Activated naive CD4-positive, alpha-beta T cell treated with anti-CD3 and anti-CD28 coated beads, Interleukin-2, amount 50 U/mL, for 16 hours (primary cell): ENCODE data around the gene SERPINA1.
"Not testable (repeated sequence)": the region's sequence is repeated elsewhere in the genome, so short reads cannot be mapped to it uniquely, and the experiment has no call there.

Experiments used
- DNase-seq: peaks from one replicate; pipeline ENCODE4 v3.0.0-alpha.2; 2020

The SERPINA1 gene

GRCh38 chr14:94388384-94389103 lies at the start of gene SERPINA1:
Gene SERPINA1, minus strand, starts transcription at chr14:94388602. Its CDS starts 5,365 bp downstream, at chr14:94383237.
- no peak for DNase-seq

DNA sequence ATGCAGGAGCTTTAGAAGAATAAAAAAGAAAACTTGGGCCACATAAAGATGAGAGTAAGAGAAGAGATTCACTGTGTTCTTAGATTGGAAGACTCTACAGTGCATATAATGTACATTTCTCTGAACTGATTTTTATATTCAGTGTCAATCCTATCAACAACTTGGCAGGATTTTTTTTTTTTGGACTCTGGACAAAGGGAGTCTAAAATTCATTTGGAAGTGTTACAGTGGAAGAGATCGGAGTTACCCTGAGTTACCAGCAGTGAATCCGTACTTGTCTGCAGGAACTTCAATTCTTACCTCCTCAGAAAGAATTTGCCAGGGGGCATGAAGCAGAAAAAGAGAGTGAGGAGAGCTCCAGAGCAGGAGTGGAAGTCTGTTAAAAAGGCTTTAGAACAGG lies 40.2 kb upstream of the SERPINA1 start:
- no peak for DNase-seq

DNA sequence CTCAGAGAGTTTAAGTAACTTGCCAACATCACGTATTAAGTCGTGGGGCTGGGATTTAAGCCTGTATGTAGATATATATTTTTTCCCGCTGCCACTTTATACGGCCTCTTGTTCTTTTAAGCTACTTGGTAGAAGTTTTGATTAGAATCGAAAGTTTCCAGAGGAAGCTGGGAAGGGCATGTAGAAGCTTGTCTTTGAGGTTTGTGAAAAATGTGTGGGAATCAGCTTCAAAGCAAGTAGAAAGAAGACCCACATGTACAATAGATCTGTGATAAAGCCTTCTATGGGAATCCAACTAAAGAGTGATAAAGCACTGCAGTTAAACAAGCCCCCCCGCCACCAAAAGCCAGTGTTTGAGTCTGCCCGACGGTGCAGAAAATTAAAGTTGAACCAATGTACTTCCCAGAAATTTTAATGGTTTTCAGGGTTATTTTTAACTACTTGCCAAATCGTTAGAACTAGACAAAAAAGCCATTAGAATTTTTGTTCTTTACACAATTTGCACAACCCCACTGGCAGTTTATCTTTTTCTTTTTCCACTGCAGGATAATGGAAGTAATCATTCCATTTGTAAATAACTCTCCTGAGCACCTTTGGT lies 38.7 kb upstream of the SERPINA1 start:
- no peak for DNase-seq

DNA sequence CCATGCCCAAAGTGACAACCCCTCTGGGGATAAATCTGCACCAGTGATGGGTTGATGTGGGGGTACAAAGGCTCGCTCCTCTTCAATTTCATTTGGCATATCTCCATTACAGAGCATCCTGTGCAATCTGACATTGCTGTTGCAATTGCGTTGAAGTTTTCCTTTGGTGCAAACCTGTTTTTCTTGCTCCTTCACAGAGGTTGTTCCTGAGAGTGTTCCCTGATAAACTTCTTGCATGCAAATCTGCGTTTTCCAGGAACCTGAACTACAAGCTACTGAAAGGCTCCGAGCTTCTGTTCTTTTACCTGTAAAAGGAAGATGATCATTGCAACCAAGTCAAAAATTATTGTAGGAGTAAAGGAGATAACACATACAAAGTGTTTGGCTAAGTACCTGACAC lies 38.1 kb upstream of the SERPINA1 start:
- DNase-seq, result no peak

GRCh38 chr14:94424371-94424770 lies 36.0 kb upstream of the SERPINA1 start:
- DNase-seq, result no peak

DNA sequence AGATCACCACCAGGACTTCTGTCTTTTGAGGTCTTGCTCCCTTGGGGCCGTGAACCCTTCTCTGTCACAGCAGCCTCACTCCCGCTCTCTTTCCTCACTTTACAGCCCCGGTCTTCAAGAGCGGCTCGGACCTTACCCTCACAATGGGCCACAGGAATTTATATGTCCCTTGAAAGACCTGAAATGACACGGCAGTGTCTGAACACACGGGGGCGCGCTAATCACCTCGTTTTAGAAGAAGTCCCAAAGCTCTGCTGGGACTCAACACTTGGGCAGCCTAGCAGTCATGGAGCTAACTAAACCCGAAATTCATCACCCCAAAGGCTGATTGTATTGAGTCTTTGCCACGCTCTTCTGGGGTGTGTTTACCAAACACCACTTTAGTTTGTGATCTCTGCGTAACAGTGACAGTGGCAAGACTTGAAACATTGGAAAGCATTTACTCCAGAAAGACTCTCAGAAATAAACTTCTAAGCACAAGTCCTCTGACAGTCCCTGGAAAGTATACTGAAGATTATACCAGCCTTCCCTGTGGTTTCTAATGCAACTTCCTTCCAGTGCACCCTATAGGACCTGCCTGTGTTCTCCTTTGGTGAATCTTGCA lies 35.2 kb upstream of the SERPINA1 start:
- no peak for DNase-seq

DNA sequence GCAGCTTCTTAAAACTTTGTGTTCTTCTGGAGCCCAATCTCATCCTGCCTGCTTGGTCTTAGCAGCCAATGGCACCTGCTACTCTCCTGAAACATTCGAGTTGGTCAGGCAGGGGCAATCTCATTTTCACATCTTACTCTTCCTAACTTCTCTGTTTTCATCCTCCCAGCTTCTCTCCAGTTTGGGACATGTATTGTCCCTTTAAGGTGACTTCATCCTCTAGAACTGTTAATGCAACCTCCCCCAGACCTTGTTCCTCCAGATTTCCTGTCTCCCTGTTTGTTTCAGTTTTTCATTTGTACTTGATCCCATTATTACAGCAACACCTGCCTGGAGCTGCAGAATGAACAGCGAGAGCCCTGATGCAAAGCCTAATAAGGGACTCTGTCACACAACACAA lies 32.9 kb upstream of the SERPINA1 start:
- DNase-seq, result no peak

DNA sequence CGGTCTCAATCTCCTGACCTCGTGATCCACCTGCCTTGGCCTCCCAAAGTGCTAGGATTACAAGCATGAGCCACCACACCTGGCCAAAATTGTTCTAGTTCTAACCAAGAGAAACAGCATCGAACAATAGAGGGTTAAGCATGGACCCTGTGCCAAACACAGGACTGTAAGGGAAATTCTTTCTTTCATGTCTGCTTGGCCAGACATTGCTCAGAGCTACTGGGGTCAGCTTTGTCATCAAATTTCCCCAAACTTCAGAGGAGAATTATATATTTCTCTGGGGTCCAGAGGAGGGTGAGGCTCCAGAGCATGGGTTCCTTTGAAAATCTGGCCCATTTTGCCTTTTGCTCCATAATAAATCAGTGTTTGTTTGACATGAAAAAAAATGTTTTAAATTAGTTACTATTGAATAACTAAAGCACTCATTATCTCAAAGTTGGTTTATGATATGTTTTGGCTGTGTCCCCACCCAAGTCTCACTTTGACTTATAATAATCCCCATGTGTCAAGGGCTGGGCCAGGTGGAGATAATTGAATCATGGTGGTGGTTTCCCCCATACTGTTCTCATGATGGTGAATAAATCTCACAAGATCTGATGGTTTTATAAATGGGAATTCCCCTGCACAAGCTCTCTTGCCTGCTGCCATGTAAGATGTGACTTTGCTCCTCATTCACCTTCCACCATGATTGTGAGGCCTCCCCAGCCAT lies 29.2 kb upstream of the SERPINA1 start:
- not testable (repeated sequence) for DNase-seq

DNA sequence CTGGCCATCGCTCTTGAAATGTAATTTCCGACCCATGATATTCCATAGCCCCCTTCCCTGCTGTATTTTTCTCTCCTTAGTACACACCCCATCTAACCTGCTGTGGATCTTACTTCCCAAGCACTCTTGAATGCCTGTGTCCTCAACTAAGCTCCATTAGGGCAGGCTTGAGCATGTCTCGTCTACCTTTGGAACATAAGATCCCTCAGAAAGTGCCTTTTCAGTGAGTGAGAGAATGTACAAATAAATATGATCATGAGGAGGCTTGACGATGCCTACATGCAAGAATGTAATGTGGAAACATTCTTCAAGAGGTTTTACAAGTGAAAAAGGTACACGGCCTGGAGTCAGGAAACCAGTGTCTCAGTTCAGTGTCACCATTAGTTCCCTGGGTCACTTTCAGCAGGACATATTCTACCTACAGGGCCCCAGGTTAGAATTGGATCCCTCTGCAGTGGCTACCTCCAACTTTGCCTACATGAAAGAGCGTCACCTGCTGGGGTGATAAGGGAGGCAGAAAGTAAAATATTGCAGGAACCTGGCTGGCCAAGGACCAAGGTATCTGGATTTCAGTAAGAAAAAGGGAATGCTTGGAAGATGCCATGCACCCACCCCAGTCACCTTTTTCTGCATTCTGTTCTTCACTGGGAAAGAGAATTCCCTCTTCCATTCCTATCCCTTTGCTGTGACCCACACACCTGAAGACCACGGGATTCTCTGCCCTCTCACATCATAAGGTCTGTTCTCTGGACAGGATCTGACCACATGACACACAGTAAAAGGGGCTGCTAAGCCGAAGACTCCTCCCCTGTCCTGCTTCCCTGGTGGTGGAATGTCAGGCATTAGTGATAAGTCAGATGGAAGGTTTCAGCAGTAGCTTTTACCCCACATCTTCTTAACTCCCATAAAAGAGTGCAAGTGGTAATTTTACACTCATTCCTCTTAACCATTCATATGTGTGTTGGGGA lies 24.6 kb upstream of the SERPINA1 start:
- DNase-seq, result no peak

DNA sequence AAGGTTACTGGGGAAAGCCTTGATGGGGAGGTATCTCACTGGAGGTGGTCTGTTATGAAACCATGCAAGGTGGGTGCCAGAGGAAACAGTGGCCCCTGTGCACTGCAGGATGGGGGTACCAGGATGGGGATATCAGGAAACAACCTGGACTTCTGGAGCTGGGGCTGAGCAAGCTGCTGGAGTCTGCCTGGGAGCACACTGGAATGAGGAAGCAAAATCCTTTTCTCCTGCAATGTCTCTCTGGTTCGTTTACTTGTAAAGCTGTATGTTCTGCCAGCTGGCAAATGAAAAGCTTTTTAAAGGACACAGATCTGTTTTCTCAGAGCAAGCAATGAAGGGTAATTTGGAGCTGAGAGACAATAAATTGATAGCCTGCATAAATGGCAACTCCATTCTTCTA lies 23.2 kb upstream of the SERPINA1 start:
- DNase-seq, result no peak

DNA sequence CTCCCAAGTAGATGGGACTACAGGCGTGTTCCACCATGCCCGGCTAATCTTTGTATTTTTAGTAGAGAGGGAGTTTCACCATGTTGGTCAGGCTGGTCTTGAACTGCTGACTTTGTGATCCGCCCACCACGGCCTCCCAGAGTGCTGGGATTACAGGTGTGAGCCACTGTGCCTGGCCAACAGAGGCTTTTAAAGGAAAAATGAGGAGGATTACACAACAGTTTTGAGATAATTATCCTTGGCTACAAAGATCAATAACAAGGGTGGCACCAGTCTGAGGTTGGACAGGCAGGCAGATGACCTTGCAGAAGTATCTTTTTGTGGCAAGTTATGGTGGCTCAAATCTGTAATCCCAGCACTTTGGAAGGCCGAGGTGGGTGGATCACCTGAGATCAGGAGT lies 21.0 kb upstream of the SERPINA1 start:
- not testable (repeated sequence) for DNase-seq

- DNase-seq, result no peak
Measured at GRCh38 chr14:94408546-94409095, 20.2 kb upstream of the SERPINA1 start.

GRCh38 chr14:94407906-94408305 lies 19.5 kb upstream of the SERPINA1 start:
- DNase-seq, result no peak

GRCh38 chr14:94406910-94407309 lies 18.5 kb upstream of the SERPINA1 start:
- DNase-seq, result no peak

DNA sequence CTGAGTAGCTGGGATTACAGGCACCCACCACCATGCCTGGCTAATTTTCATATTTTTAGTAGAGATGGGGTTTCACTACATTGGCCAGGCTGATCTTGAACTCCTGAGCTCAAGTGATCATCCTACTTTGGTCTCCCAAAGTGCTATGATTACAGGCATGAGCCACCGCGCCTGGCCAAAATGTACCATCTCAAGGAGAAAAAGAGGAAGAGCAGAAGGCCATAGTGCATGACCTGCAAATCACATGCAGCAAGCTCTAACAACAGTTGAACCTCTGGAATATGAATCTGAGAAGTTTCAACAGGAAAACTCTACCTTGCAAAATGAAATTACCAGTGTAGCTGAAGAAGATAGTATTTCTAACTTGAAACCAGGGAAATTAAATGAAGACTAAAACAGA lies 17.1 kb upstream of the SERPINA1 start:
- no peak for DNase-seq

DNA sequence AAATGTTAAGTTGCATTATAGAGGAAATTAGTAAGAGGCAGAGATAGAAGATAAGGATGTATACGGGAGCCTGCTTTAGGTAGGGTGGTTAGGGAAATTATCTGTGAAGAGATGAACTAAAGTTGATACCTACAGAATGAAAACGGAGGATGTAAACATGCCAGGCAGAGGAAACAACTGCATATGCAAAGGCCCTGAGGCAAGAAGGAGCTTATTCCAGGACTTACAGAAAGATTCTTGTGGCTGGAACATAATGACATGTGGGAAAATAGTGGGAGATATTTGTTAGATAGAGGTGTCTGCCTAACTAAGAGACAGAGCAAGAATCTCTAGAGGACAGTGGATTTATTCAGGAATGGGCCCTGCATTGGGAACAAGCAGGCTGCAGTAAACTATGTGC lies 16.2 kb upstream of the SERPINA1 start:
- DNase-seq, result no peak

GRCh38 chr14:94403312-94403932 lies 15.0 kb upstream of the SERPINA1 start:
- DNase-seq, result no peak

DNA sequence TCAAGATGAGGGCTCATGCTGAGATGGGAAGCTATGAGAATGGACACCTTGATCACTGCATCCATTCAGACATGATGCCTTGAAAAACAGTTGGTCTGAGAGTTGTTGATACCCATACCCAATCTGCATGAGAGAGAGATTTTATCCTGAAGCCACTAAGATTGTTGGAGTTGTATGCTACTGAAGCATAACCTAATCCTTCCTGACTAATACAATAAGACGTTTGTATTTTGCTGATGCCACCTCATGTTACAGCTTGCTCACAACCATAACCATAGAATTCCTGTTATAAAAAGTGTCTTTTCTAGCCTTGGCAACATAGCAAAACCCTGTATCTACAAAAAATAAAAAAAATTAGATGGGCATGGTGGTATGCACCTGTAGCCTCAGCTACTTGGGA lies 12.7 kb upstream of the SERPINA1 start:
- DNase-seq, result no peak

DNA sequence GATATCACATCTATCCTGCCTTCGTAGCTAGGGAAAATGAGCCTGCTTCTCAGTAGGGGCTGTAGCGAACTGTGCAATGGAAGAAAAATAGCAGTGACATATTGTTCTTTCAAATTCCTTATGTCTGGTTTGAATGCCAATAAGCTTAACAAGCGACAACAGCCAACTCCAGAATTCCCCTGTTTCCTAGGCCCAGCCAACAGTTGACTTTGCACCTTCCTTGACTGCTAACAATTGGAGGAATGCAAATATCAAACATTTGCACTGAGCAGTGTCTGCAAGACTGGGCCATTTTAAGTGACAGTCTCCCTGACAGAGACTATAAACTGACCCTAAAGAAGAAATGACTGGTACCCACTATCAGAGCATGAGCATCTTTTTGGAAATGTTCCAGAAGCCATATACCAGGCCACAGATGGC lies 12.0 kb upstream of the SERPINA1 start:
- DNase-seq, result no peak

GRCh38 chr14:94398536-94398935 lies 10.1 kb upstream of the SERPINA1 start:
- DNase-seq, result no peak

GRCh38 chr14:94398182-94398479 lies 9.7 kb upstream of the SERPINA1 start:
- DNase-seq, result no peak
